Aorta (tissue), 5 donors: Measurements from ENCODE around the gene SPTBN1. TPM values are rescaled to one million over a fixed set of nuclear protein-coding genes. Genes with fewer than 3 reads are reported as not detected.

Source experiments
- ATAC-seq: fragments of 200-7000 bp; cut with Tn5 transposase; one replicate; pipeline ENCODE4 v1.9.1; 2022; ENCODE audit warnings: moderate library complexity; ENCODE audit not compliant: low FRiP score
- DNase-seq, 2 donors: peaks; one replicate each; pipeline ENCODE4 v3.0.0-alpha.2; 2020
- H3K27ac ChIP-seq, 2 donors: one replicate each; pipeline ENCODE4 v1.5.1; 2013; ENCODE audit warnings: low read length in 2 of 2, mild to moderate bottlenecking in 2 of 2, moderate library complexity in 2 of 2, control low read depth in 1 of 2, inconsistent platforms in 1 of 2, low read depth in 1 of 2
- H3K27me3 ChIP-seq, 2 donors: one replicate each; pipeline ENCODE4 v1.6.1; 2013; ENCODE audit warnings: control low read depth in 1 of 2, low read length in 1 of 2, mild to moderate bottlenecking in 1 of 2, moderate library complexity in 1 of 2; ENCODE audit not compliant: insufficient read depth in 2 of 2, control insufficient read depth in 1 of 2
- H3K36me3 ChIP-seq, 2 donors: one replicate each; pipeline ENCODE4 v1.6.1; 2013; ENCODE audit warnings: control low read depth in 1 of 2, low read length in 1 of 2, mild to moderate bottlenecking in 1 of 2; ENCODE audit not compliant: insufficient read depth in 2 of 2, control insufficient read depth in 1 of 2
- H3K4me1 ChIP-seq, 2 donors: one replicate each; pipeline ENCODE4 v1.6.1; 2013; ENCODE audit warnings: low read length in 2 of 2, control low read depth in 1 of 2, mild to moderate bottlenecking in 1 of 2, moderate library complexity in 1 of 2; ENCODE audit not compliant: insufficient read depth in 2 of 2, control insufficient read depth in 1 of 2
- H3K4me3 ChIP-seq, 2 donors: one replicate each; pipeline ENCODE4 v1.5.1; 2013; ENCODE audit warnings: low read length in 2 of 2, control low read depth in 1 of 2, mild to moderate bottlenecking in 1 of 2
- H3K9me3 ChIP-seq: one replicate; pipeline ENCODE4 v1.6.1; 2013; ENCODE audit warnings: mild to moderate bottlenecking, low read length; ENCODE audit not compliant: control insufficient read depth
- WGBS, 2 donors: extraction: QIAGEN DNeasy Blood & Tissue Kit; methylation state at CpG; one replicate each; pipeline ENCODE4 v1.1.7; 2013; 5-methylcytosine and 5-hydroxymethylcytosine counted together
- intact Hi-C, 2 donors: fragments of 100-400 bp; cut with DNase I; formaldehyde crosslinking; loops; one replicate each; pipeline versions ENCODE4 v1.14.2 to v1.15.0; 2022
- polyA plus RNA-seq, 2 donors: library from polyadenylated mRNA; stranded (reverse); fragments of 200-250 nt; gene quantifications; one replicate each; pipeline ENCODE4 v1.2.3, GENCODE V29; 2013
- total RNA-seq, 2 donors: library from RNA; stranded (reverse); fragmentation: NEBNext Ultra II Directional; extraction: Animal tissue kit (Norgen Biotek cat#: 25700); gene quantifications; one replicate each; pipeline ENCODE4 v1.2.1, GENCODE V29; 2021
- donor health status: healthy with polysubstance abuse.
- donor health status: Bipolar disorder and iron deficiency.
- donor health status: DM: no; HTN: no; CAD: no.
- donor health status: DM: no; HTN: no; CAD: no.
- donor health status: DM: yes; HTN: yes; CAD: no.

Gene SPTBN1
- total and polyA plus RNA-seq, 4 donors: 84.9 to 540 (median 218) TPM

- DNase-seq (no peak), ATAC-seq (peak; percentile 7)
- H3K27ac ChIP-seq: no peak overlapping the region
- H3K27me3 ChIP-seq: no peaks in the 10 kb centered on the region
- intact Hi-C loops: no loop called here
- H3K9me3 ChIP-seq: no peaks in the 10 kb centered on the region
- H3K4me1 ChIP-seq: no peaks in the 10 kb centered on the region
- H3K36me3 ChIP-seq: no peaks in the 10 kb centered on the region
- H3K4me3 ChIP-seq: no peak overlapping the region
- 90% methylated on average over 10 of the region's 10 CpGs for WGBS, 2 donors
Measured at GRCh38 chr2:54710216-54710615, 254.1 kb downstream of the SPTBN1 start.

DNA sequence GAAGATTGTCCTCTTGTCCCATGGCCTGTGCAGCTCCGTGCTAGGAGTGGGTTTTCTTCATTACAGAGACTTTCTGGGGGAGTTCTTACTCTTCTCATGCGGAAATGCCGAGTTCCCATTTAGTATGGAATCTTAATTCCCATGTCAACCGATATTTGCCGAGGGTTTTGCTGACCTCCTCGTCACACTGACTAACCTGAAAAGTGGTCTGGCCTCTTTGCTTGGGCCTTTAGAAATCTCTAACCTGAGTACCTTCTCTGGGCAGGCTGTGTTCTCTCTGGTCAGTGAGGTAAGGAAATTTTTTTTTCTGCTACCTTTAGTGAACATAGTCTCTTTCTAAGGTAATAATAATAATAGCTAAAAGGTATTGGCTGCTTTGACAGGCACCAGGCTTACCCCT, 256.4 kb downstream of the SPTBN1 start:
- Histone ChIP-seq H3K27ac (no peak overlapping the region), H3K36me3 (no peaks in the 10 kb centered on the region), H3K4me3 (no peak overlapping the region), H3K9me3 (no peaks in the 10 kb centered on the region), H3K4me1 (no peaks in the 10 kb centered on the region), H3K27me3 (no peaks in the 10 kb centered on the region)
- 95% methylated on average over 6 of the region's 6 CpGs for WGBS, 2 donors
- intact Hi-C loops: no loop called here
- no peak for ATAC-seq
- no peak for DNase-seq

GRCh38 chr2:54714996-54715395, 258.9 kb downstream of the SPTBN1 start:
- Histone ChIP-seq H3K27ac (no peak overlapping the region), H3K9me3 (no peaks in the 10 kb centered on the region), H3K27me3 (no peaks in the 10 kb centered on the region), H3K4me1 (no peaks in the 10 kb centered on the region), H3K36me3 (no peaks in the 10 kb centered on the region), H3K4me3 (no peak overlapping the region)
- intact Hi-C loops: no loop called here
- DNase-seq (no peak), ATAC-seq (no peak)
- 63% methylated on average over 4 of the region's 4 CpGs for WGBS, 2 donors

- Histone ChIP-seq H3K36me3 (no peaks in the 10 kb centered on the region), H3K27me3 (no peaks in the 10 kb centered on the region), H3K4me1 (no peaks in the 10 kb centered on the region), H3K9me3 (no peaks in the 10 kb centered on the region), H3K27ac (no peak overlapping the region), H3K4me3 (no peak overlapping the region)
- ATAC-seq (no peak), DNase-seq (no peak)
- intact Hi-C loops: no loop called here
Measured at GRCh38 chr2:54716375-54716774, 260.2 kb downstream of the SPTBN1 start.

GRCh38 chr2:54720563-54720962, 264.4 kb downstream of the SPTBN1 start:
- H3K27me3 ChIP-seq: no peaks in the 10 kb centered on the region
- H3K4me3 ChIP-seq: no peak overlapping the region
- DNase-seq (no peak), ATAC-seq (no peak)
- peaks cover 0 to 4% of the 10 kb centered on the region in 2 donors for H3K4me1 ChIP-seq
- no peaks in the 10 kb centered on the region for H3K36me3 ChIP-seq
- H3K27ac ChIP-seq: no peak overlapping the region
- 70 to 73% methylated on average over 2 of the region's 2 CpGs for WGBS, 2 donors
- H3K9me3 ChIP-seq: no peaks in the 10 kb centered on the region
- intact Hi-C loops: loop anchor here in 1 of 2 donors (10.0 kb wide), 1 partner anchor 454 kb away; no protein-coding TSS in a partner anchor

Other genes starting within 250 kb of the SPTBN1 start
- gene TSPYL6, start 200.1 kb upstream of the SPTBN1 start, total RNA-seq: under 1 TPM in 1 of 2 donors, not detected in 1; 0.12 TPM
- under 1 TPM in 1 of 2 donors, not detected in 1; 0.08 TPM for gene TSPYL6, start 200.1 kb upstream of the SPTBN1 start, polyA plus RNA-seq